WI38 (cell line): ENCODE data around the gene TMEM11.
A peak's percentile ranks its signal among the peaks of the same experiment; 100 is the strongest.

Source experiments
- H3K4me3 ChIP-seq: 2 replicates; pipeline ENCODE4 v1.5.1; 2011; ENCODE audit warnings: low read depth, mild to moderate bottlenecking, control low read depth, low read length
- TF ChIP-seq, protein P1 (sequence below): IDR thresholded peaks from 2 replicates; pipeline ENCODE4 v1.5.1; 2012; ENCODE audit warnings: low read depth, mild to moderate bottlenecking, control low read depth, low read length

The TMEM11 gene, protein sequence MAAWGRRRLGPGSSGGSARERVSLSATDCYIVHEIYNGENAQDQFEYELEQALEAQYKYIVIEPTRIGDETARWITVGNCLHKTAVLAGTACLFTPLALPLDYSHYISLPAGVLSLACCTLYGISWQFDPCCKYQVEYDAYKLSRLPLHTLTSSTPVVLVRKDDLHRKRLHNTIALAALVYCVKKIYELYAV

DNA sequence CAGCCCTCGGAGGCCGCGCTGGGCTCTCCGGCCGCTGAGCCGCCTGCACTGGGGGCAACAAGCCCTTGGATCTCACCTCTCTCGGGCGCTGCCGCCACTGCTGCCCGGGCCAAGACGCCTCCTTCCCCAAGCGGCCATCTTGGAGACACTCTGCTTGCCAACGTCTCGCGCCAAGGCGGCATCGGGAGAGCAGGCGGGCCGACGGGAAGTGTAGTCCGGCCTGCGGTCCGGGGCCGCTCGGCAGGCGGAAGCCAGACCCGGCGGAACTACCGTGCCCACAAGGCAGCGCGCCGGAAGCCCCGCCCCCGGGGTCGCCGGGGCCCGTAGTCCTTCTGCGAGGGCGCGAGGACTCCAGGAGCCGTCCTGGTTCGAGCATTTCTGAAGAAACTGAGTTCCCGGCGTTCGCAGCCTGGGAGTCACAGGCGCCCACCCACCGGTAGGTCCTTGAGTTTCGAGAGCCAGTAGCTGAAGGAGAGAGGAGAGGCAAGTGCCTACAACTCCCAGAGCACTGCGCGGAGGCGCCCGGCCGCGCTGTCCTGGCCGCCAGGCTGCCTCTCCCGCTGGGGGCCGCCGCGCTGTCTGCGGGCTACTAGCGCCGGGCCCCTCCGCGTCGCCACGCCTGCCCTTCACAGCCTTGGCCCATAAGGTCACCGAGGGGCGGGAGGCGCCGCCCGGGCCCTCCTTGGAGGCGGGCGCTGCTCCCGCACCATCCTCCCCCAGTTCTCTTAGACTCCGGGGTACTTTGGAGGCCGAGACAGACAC lies at the start of gene TMEM11:
TMEM11 (minus strand) TSS at position 147 of the 762 bp plus-strand sequence; CDS start at position 138, 9 bp downstream.
- TF ChIP-seq, protein P1, sequence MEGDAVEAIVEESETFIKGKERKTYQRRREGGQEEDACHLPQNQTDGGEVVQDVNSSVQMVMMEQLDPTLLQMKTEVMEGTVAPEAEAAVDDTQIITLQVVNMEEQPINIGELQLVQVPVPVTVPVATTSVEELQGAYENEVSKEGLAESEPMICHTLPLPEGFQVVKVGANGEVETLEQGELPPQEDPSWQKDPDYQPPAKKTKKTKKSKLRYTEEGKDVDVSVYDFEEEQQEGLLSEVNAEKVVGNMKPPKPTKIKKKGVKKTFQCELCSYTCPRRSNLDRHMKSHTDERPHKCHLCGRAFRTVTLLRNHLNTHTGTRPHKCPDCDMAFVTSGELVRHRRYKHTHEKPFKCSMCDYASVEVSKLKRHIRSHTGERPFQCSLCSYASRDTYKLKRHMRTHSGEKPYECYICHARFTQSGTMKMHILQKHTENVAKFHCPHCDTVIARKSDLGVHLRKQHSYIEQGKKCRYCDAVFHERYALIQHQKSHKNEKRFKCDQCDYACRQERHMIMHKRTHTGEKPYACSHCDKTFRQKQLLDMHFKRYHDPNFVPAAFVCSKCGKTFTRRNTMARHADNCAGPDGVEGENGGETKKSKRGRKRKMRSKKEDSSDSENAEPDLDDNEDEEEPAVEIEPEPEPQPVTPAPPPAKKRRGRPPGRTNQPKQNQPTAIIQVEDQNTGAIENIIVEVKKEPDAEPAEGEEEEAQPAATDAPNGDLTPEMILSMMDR = no peak
- H3K4me3 ChIP-seq = peak within 1 kb of the TSS; percentile 97

DNA sequence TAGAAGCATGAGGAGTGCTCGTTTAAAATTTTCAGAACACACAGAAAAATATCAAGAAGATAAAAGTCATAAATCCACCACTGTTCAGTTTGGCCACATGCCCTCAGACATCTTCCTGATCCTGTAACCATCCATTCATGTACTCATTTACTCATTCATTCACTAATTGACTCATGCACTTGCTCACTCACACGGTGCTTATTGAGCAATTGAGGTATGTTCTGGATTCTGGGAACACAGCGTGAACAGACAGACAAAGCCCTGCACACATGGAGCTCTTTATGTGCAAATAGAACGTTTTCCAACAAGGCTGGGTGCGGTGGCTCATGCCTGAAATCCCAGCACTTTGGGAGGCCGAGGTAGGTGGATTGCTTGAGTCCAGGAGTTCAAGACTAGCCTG lies 49.4 kb upstream of the TMEM11 start:
- no peak overlapping the region for H3K4me3 ChIP-seq
- TF ChIP-seq, protein P1 = no peak

DNA sequence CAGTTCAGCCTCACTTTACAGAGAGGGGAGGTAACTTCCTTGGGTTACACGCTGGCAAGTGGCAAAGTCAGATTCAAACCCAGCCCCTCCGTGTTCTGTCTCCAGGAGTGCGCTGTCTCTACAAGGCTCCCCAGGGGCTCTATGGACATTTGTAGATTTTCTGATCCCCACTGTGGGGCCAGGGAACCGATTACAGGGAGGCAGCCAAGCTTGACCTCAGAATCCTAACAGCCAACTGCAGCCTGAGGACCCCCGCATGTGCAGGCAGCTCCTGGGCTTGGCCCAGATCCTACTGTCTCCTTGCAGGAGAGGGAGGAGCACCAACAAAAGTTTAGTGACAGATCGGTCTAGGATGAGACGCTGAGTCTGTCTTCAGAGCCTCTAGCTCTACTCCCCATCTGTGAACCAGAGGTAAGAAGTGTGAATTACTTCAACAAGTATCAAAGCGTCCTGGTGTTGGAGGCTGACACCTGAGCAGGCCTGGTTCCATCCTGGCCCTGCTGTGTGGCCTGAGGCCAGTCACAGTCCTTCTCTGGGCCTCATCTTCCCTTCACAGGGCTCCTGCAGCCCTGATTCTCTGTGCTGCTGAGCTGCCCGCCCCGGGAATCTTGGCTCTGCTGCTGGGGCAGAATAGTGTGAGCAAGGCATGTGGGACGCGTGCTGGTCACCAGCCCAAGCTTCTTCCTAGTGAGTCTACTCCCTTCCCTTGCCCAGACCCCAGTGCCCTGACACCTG lies 48.5 kb upstream of the TMEM11 start:
- H3K4me3 ChIP-seq = no peak overlapping the region
- TF ChIP-seq, protein P1 = no peak

DNA sequence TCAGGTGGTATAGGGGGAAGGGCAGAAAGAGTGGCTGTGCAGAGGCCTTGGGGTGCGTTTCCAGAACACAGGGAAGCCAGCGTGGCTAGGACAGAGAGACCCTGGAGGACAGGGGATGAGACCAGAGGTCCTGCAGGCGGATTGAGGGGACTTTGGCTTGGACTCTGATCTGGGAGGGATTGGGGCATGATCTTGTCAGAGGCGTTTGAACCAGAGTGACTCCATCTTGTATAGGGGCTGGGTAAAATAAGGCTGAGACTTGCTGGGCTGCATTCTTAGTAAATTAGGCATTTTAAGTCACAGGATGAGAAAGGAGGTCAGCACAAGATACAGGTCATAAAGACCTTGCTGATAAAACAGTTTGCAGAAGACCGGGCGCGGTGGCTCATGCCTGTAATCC lies 44.6 kb upstream of the TMEM11 start:
- no peak overlapping the region for H3K4me3 ChIP-seq
- TF ChIP-seq, protein P1 = no peak

DNA sequence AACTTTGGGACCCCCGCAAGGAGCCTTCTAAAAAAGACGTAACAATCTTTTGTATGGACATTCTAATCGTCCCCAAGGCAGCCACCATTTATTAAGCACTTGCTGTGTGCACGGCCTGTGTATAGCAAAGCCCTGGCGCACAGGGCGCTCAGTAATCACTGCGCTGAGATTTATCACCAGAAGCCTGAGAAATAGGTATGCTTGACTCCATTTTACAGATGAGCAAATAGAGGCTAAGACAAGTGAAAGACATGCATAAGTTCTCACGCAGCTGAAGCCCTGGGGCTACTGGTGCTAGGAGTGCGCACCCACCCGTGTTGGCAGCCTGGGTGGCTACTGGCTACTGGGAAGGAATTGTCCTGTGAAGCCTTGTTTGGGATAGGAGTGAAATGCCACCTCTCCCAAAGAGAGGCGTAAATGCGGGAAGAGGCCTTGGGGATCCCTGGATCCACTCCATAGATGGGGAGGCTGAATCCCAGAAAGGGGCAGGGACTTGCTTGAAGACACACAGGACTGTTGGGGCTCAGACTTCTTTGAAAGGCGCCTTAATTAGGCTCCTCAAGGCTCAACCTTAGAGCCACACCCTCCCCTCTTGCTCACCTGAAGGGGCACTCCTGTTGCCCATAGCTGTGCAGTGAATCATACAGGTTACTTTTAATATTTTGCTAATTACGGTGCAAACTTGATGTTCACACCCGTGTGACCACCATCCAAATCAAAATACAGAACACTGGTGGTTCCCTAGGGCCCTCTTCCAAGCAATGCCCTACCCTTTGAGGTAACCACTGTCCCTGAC lies 39.9 kb upstream of the TMEM11 start:
- TF ChIP-seq, protein P1 = no peak
- H3K4me3 ChIP-seq = peak overlapping the region; percentile 62

DNA sequence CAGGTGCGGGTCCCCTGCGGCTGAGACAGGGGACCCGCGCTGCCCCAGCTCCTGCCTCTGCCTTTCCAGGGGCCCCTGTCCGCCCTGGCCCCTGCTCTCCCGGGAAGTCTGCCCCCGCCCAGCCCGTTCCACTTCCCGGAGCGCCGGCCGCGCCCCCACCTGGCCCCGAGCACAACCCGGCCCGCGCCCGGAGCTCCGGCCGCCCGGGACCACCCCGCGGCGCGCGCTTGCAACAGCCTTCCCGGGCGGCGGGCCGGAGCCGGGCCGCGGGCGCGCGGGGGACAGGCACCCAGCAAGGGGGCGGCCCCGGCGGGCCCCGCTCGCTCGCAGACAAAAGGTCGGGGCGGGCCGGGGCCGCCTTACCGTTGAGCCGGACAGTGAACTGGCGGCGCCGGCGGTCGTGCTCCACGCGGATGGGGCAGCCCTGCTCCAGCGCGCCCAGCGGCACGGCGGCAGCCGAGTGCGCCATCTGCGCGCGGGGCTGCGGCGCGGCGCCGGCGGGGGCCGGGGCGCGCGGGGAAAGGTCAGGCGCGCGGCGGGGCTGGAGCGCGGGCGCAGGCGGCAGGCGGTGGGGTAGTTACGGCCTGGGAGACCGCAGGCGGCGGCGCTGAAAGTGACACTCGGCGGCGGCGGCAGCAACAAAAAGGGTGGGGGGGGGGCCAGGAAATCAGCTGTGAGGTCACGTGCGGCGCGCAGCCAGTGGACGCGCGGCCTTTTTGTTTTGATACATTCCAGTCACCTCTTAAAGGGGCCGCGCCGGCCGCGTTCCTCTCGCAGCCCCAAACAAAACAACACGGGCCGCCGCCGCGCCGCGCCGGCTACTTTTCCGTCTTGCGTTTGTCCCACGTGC lies 39.1 kb upstream of the TMEM11 start, which contains the start of gene NATD1:
NATD1 (minus strand) TSS at position 615 of the 850 bp plus-strand sequence; CDS start at position 469, 146 bp downstream.
- H3K4me3 ChIP-seq = peak within 1 kb of the TSS; percentile 62
- TF ChIP-seq, protein P1 = no peak
